Gastrocnemius medialis (tissue), 4 donors: ENCODE measurements around the gene RALGPS2. TPM values are rescaled to one million over a fixed set of nuclear protein-coding genes. Genes with fewer than 3 reads are reported as not detected.

Experiments used
- ATAC-seq, 2 donors: fragments of 150-250 bp; one replicate each; pipeline ENCODE4 v1.9.1; 2016
- DNase-seq, 2 donors: peaks; one replicate each; pipeline ENCODE4 v3.0.0-alpha.2; 2019
- H3K27ac ChIP-seq, 4 donors: fragments of 200-600 bp; sonication (generic); 1 replicate in 1 of 4; 2 replicates in 3 of 4; pipeline ENCODE4 v1.5.1; 2016 to 2018; ENCODE audit warnings: mild to moderate bottlenecking in 2 of 4, moderate library complexity in 1 of 4
- H3K27me3 ChIP-seq, 3 donors: fragments of 200-600 bp; sonication (generic) in 2 of 3; 1 replicate in 1 of 3; 2 replicates in 2 of 3; pipeline versions ENCODE4 v1.5.1 to v1.6.0; 2016 to 2019; ENCODE audit warnings: mild to moderate bottlenecking in 1 of 3, moderate library complexity in 1 of 3
- H3K36me3 ChIP-seq, 2 donors: fragments of 200-600 bp; sonication (generic) in 1 of 2; one replicate each; pipeline ENCODE4 v1.5.1; 2017 to 2018
- H3K4me1 ChIP-seq, 2 donors: fragments of 200-600 bp; sonication (generic) in 1 of 2; one replicate each; pipeline ENCODE4 v1.5.1; 2016 to 2017; ENCODE audit warnings: mild to moderate bottlenecking in 2 of 2
- H3K4me3 ChIP-seq, 4 donors: fragments of 200-600 bp; sonication (generic) in 3 of 4; 1 replicate in 1 of 4; 2 replicates in 3 of 4; pipeline ENCODE4 v1.5.1; 2016 to 2019; ENCODE audit warnings: mild to moderate bottlenecking in 2 of 4
- H3K9me3 ChIP-seq, 3 donors: fragments of 200-600 bp; sonication (generic) in 2 of 3; 1 replicate in 1 of 3; 2 replicates in 2 of 3; pipeline ENCODE4 v1.5.1; 2016 to 2019
- POLR2A ChIP-seq, 2 donors: fragments of 450-650 bp; IDR thresholded peaks; one replicate each; pipeline ENCODE4 v1.6.1; 2017; ENCODE audit warnings: antibody characterized with exemption in 2 of 2, mild to moderate bottlenecking in 2 of 2, moderate library complexity in 2 of 2
- in situ Hi-C, 4 donors: fragments of 200-750 bp; cut with MboI; loops; one replicate each; pipeline versions ENCODE4 v1.15.0 to v1.8.0; 2017; ENCODE audit warnings: low sequenced_read_pairs in 4 of 4
- intact Hi-C: fragments of 100-400 bp; cut with DNase I; formaldehyde crosslinking; loops from one replicate; pipeline ENCODE4 v1.15.1; 2023; ENCODE audit warnings: low total_unique reads
- total RNA-seq, 4 donors: library from RNA; depleted of rRNA; stranded (reverse); fragments of >200 nt; gene quantifications; one replicate each; pipeline versions ENCODE4 v1.1.0 to v1.2.3, GENCODE V29; 2016
- TF ChIP-seq, protein P1 (sequence below), 5 experiments: fragments of 450-650 bp in 3 of 5; fragments of 200-600 bp in 2 of 5; sonication (generic) in 2 of 5; IDR thresholded peaks in 4 of 5; conservative IDR thresholded peaks in 1 of 5; 1 replicate in 4 of 5; 2 replicates in 1 of 5; pipeline ENCODE4 v1.5.1; 2016 to 2019; ENCODE audit warnings: antibody characterized with exemption in 5 of 5, mild to moderate bottlenecking in 3 of 5, moderate library complexity in 3 of 5

RALGPS2 gene
- total RNA-seq, 4 donors from 2014 or later: 1.1 to 6.5 (median 2.5) TPM

DNA sequence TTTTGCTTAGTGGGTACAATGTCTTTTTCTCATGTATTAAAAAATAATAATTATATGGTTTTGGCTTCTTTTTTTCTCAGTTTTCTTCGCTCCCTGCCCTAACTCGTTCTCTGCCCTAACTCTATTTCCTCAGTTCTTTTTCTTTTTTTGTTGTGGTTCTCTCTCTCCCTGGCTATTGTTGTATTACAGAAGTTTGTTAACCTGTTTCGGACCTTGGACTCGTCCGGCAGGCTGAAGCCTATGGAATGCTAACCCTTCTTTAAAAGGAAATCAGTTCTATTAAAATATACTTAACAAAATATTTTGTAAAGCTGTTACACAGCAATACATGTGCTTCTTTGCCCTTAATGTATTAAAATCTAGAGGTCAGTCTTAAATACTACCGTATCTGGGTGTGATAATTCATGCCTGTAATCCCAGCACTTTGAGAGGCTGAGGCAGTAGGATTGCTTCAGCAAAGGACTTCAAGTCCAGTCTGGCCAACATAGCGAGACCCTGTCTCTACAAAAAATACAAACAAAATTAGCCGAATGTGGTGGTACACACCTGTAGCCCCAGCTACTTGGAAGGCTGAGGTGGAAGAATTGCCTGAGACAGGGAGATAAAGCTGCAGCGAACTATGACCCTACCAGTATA lies 81.7 kb downstream of the RALGPS2 start:
- no peak for ATAC-seq
- intact Hi-C loops (no loop called here), in situ Hi-C loops (no loop called here)

DNA sequence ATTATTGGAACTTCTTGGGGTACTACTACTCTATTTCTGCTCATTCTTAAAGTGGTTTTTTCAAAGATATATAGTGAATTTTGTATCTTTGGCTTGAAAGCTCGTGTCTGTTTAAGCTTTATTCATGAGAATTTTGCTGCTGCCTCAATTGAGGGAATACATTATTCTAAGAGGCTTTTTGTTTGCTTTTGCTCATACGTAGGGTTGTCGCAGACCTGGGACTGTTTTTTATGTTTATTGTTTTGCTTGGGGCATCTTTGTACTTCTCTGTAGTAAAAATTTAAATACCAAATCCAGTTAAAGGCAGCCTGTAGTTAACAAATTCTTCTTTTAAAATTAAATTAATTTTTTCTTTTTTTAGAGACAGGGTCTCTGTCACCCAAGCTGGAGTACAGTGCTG lies 83.5 kb downstream of the RALGPS2 start:
- intact Hi-C loops (no loop called here), in situ Hi-C loops (no loop called here)
- Histone ChIP-seq H3K27me3 (no peaks in the 10 kb centered on the region), H3K27ac (no peak overlapping the region), H3K9me3 (no peaks in the 10 kb centered on the region), H3K4me1 (no peaks in the 10 kb centered on the region), H3K36me3 (no peaks in the 10 kb centered on the region), H3K4me3 (no peak overlapping the region)
- no peak for DNase-seq
- ATAC-seq: no peak
- TF ChIP-seq POLR2A (IDR thresholded peaks at IDR 0.05): no peak
- TF ChIP-seq, protein P1, sequence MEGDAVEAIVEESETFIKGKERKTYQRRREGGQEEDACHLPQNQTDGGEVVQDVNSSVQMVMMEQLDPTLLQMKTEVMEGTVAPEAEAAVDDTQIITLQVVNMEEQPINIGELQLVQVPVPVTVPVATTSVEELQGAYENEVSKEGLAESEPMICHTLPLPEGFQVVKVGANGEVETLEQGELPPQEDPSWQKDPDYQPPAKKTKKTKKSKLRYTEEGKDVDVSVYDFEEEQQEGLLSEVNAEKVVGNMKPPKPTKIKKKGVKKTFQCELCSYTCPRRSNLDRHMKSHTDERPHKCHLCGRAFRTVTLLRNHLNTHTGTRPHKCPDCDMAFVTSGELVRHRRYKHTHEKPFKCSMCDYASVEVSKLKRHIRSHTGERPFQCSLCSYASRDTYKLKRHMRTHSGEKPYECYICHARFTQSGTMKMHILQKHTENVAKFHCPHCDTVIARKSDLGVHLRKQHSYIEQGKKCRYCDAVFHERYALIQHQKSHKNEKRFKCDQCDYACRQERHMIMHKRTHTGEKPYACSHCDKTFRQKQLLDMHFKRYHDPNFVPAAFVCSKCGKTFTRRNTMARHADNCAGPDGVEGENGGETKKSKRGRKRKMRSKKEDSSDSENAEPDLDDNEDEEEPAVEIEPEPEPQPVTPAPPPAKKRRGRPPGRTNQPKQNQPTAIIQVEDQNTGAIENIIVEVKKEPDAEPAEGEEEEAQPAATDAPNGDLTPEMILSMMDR (IDR thresholded peaks at IDR 0.05 in 4 of 5, conservative IDR thresholded peaks at IDR 0.05 in 1 of 5): no peak

More for the DNA sequence above, 81.7 kb downstream of the RALGPS2 start:
- Histone ChIP-seq H3K36me3 (no peaks in the 10 kb centered on the region), H3K9me3 (no peaks in the 10 kb centered on the region), H3K27ac (no peak overlapping the region), H3K4me3 (no peak overlapping the region), H3K4me1 (no peaks in the 10 kb centered on the region), H3K27me3 (no peaks in the 10 kb centered on the region)
- TF ChIP-seq, protein P1 (IDR thresholded peaks at IDR 0.05 in 4 of 5, conservative IDR thresholded peaks at IDR 0.05 in 1 of 5): no peak
- no peak for TF ChIP-seq POLR2A (IDR thresholded peaks at IDR 0.05)
- DNase-seq: no peak

DNA sequence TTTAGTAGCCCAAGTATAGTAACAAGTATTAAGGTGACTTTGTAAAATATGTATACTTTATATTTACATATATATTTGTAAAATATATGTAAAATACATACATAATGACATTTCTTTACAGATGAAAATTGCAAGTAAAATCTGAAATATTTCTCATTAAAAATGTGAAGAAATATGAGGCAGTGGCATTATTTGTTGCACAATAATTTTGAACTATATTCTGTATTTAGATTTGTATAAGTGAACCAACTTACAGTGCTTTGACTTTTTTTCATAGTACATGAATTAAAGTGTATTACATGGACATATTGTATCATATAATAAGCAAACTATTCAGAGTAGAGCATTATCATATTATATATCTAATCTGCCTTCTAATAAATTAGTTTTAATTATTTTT lies 85.5 kb downstream of the RALGPS2 start:
- in situ Hi-C loops (loop anchor here in 2 of 4 donors (5.0 kb wide), 2 partner anchors 187 to 192 kb away; no protein-coding TSS in a partner anchor), intact Hi-C loops (no loop called here)
- Histone ChIP-seq H3K36me3 (no peaks in the 10 kb centered on the region), H3K4me1 (no peaks in the 10 kb centered on the region), H3K4me3 (no peak overlapping the region), H3K27me3 (no peaks in the 10 kb centered on the region), H3K27ac (no peak overlapping the region), H3K9me3 (no peaks in the 10 kb centered on the region)
- TF ChIP-seq, protein P1 (IDR thresholded peaks at IDR 0.05 in 4 of 5, conservative IDR thresholded peaks at IDR 0.05 in 1 of 5): no peak
- TF ChIP-seq POLR2A (IDR thresholded peaks at IDR 0.05): no peak
- no peak for ATAC-seq
- DNase-seq: no peak

DNA sequence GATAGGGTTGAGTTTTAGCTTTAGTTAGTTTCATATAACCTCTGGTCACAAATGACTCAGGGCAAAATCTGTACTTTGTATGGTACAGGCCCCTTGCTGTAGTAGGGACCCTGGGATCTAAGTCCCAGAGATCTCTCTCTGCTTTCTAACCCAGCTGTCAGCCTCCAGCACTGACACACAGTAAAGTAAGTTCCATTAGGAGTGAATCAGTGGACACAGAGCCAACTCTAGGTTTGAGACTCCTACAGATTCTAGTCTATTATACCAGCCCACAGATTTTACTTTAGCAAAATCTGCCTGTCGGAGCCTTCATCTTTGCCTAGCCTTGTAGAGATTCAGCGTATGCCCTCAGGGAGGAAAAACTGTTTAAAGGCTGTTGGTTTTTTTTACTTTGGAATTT lies 93.4 kb downstream of the RALGPS2 start:
- in situ Hi-C loops (no loop called here), intact Hi-C loops (no loop called here)
- H3K36me3 ChIP-seq: no peaks in the 10 kb centered on the region
- no peaks in the 10 kb centered on the region for H3K4me1 ChIP-seq
- H3K9me3 ChIP-seq: no peaks in the 10 kb centered on the region
- DNase-seq (no peak), ATAC-seq (no peak)
- no peak overlapping the region for H3K4me3 ChIP-seq
- TF ChIP-seq, protein P1 (IDR thresholded peaks at IDR 0.05 in 4 of 5, conservative IDR thresholded peaks at IDR 0.05 in 1 of 5): no peak
- TF ChIP-seq POLR2A (IDR thresholded peaks at IDR 0.05): no peak
- H3K27ac ChIP-seq: no peak overlapping the region
- H3K27me3 ChIP-seq: no peaks in the 10 kb centered on the region

DNA sequence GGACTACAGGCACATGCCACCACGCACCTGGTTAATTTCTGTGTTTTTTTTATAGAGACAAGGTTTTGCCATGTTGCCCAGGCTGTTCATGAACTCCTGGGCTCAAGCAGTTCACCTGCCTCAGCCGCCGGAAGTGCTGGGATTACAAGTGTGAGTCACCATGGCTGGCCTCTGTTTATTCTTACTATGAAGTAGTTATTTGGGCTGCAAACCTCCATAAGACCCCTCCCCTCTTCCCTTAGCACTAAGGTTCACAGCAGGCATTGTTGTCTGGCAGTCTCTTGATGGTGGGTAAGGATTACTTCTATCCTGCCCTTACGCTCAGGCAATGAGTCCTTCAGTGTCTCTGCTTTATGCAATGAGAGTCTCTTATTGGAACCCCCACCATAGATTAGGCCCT lies 94.1 kb downstream of the RALGPS2 start:
- ATAC-seq (no peak), DNase-seq (no peak)
- no peak for TF ChIP-seq POLR2A (IDR thresholded peaks at IDR 0.05)
- TF ChIP-seq, protein P1 (IDR thresholded peaks at IDR 0.05 in 4 of 5, conservative IDR thresholded peaks at IDR 0.05 in 1 of 5): no peak
- H3K27ac ChIP-seq: no peak overlapping the region
- H3K4me3 ChIP-seq: no peak overlapping the region
- H3K27me3 ChIP-seq: no peaks in the 10 kb centered on the region
- H3K36me3 ChIP-seq: no peaks in the 10 kb centered on the region
- no peaks in the 10 kb centered on the region for H3K4me1 ChIP-seq
- in situ Hi-C loops (no loop called here), intact Hi-C loops (no loop called here)
- no peaks in the 10 kb centered on the region for H3K9me3 ChIP-seq
